Mammary epithelial cell (primary cell): ENCODE results near the gene SULT1A1.

Experiments used
- CTCF ChIP-seq, 2 donors: IDR thresholded peaks in 1 of 2; conservative IDR thresholded peaks in 1 of 2; 2 replicates each; pipeline ENCODE4 v1.5.1; 2011 to 2012; ENCODE audit warnings: inconsistent platforms in 2 of 2, low read length in 2 of 2, mild to moderate bottlenecking in 2 of 2, control low read depth in 1 of 2, low read depth in 1 of 2; ENCODE audit not compliant: insufficient read depth in 1 of 2; ENCODE audit errors: extremely low read depth in 1 of 2
- EZH2 ChIP-seq: IDR thresholded peaks from 2 replicates; pipeline ENCODE4 v1.6.1; 2012; ENCODE audit warnings: low read length, inconsistent platforms, borderline replicate concordance

GRCh38 chr16:28573738-28574718 is 35.8 kb downstream of the SULT1A1 start:
- TF ChIP-seq CTCF (conservative IDR thresholded peaks at IDR 0.05 in 1 of 2, IDR thresholded peaks at IDR 0.05 in 1 of 2; ENCODE audit: extremely low read depth in 1 of 2, insufficient read depth in 1 of 2, low read depth in 1 of 2, low read length in 2 of 2): no peak
- no peak for TF ChIP-seq EZH2
